Spleen (tissue), 7 donors: ENCODE measurements around the gene CYP4F12.

Experiments
- POLR2A ChIP-seq, 3 donors: fragments of 450-650 bp; IDR thresholded peaks; one replicate each; pipeline ENCODE4 v1.5.1; 2017; ENCODE audit warnings: antibody characterized with exemption in 3 of 3, mild to moderate bottlenecking in 1 of 3
- TF ChIP-seq, protein P1 (sequence below), 11 experiments: fragments of 200-600 bp in 7 of 11; fragments of 450-650 bp in 4 of 11; sonication (generic) in 4 of 11; IDR thresholded peaks in 8 of 11; conservative IDR thresholded peaks in 3 of 11; 1 replicate in 7 of 11; 2 replicates in 4 of 11; pipeline versions ENCODE4 v1.4.0 to v1.8.0; 2016 to 2021; ENCODE audit warnings: antibody characterized with exemption in 11 of 11, inconsistent platforms in 4 of 11, mild to moderate bottlenecking in 1 of 11
- donor health status: DM: no; HTN: no; CAD: no; lungs with moderate emphysema.
- donor health status: DM: no; HTN: no; CAD: no.
- donor health status: DM: no; HTN: no; CAD: no.

DNA sequence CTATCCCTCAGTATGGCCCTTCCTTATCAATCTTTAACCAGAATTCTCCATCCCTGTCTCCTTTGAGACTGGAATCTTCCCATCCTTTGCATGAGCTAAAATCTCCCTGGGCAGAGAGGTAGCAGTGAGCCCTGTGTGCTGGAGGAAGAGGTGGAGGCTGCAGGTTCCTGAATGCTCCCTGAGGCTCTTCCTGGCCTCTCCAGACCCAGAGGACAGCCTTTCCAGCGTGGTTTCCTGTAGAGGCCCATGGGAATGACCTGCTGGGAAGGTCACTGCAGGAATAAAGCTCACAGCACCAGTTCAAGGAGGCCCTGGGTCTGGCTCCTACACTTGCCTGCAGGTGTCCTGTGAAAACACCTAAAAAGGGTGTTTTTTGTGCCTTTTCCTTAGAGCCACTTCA is 59.5 kb downstream of the CYP4F12 start:
- TF ChIP-seq POLR2A (IDR thresholded peaks at IDR 0.05), result no peak
- TF ChIP-seq, protein P1, sequence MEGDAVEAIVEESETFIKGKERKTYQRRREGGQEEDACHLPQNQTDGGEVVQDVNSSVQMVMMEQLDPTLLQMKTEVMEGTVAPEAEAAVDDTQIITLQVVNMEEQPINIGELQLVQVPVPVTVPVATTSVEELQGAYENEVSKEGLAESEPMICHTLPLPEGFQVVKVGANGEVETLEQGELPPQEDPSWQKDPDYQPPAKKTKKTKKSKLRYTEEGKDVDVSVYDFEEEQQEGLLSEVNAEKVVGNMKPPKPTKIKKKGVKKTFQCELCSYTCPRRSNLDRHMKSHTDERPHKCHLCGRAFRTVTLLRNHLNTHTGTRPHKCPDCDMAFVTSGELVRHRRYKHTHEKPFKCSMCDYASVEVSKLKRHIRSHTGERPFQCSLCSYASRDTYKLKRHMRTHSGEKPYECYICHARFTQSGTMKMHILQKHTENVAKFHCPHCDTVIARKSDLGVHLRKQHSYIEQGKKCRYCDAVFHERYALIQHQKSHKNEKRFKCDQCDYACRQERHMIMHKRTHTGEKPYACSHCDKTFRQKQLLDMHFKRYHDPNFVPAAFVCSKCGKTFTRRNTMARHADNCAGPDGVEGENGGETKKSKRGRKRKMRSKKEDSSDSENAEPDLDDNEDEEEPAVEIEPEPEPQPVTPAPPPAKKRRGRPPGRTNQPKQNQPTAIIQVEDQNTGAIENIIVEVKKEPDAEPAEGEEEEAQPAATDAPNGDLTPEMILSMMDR (IDR thresholded peaks at IDR 0.05 in 8 of 11, conservative IDR thresholded peaks at IDR 0.05 in 3 of 11), result no peak
